EL (cell line): ENCODE data around the gene SND1.
"Not testable (repeated sequence)": the region's sequence is repeated elsewhere in the genome, so short reads cannot be mapped to it uniquely, and the experiment has no call there.

Experiments
- DNase-seq: peaks from one replicate; pipeline ENCODE4 v3.0.0-alpha.2; 2016

The SND1 gene

GRCh38 chr7:127810696-127811660 lies 159.0 kb downstream of the SND1 start:
- no peak for DNase-seq

GRCh38 chr7:127812540-127812939 lies 160.5 kb downstream of the SND1 start:
- no peak for DNase-seq

GRCh38 chr7:127813991-127814541 lies 162.1 kb downstream of the SND1 start:
- DNase-seq = no peak

DNA sequence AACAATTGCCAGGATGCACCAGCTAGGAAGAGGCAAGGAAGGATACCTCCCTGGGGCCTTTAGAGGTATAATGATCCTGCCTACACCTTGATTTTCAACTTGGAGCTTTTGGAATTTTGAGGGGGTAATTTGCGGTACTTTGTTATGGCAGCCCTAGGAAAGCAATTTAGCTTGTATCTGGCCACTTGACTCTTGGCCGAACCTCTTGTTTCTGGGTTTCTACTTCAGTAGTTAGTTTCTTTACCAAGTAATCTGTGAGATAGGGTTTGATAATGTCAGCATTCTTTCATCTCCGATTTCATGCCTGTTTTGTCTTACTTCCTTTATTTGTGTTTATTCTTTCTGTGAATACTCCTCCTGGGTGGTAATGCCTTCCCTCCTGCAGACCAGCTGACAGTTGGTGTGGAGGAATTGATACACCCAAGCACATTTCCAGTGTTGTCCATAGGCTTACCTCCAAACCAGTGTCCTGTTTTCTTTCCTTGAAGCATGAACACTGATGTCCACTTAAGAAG lies 163.7 kb downstream of the SND1 start:
- no peak for DNase-seq

DNA sequence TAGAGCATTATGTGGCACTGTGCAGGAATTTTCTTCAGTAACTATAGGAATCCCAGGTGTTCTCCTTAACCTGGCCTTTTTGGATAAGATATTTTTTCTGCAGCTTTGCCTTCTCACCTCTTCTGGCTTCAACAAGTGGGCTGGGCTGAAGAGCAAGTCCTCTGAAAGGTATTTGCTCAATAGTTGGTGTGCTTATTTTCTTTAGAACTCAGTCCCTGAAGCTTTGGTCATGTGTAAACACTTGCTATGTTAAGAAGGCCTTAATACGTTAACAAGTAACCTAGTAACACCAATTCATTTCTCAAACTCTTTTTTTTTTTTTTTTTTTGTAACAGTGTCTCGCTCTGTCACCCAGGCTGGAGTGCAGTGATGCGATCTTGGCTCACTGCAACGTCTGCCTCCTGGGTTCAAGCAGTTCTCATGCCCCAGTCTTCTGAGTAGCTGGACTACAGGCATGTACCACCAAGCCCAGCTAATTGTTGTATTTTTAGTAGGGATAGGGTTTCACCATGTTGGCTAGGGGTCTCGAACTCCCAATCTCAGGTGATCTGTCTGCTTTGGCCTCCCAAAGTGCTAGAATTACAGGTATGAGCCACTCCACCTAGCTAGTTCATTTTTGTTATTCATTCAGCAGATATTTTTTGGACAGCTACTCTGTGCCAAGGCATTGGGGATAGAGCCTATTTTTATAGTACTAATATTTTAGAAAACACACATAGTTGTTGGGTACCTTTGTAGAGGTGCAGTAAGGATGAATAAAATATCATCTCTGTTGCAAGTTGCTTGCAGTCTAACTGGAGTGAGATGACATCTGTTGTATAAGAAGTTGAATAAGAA lies 164.6 kb downstream of the SND1 start:
- no peak for DNase-seq

- no peak for DNase-seq
Observed at GRCh38 chr7:127817466-127817865, 165.5 kb downstream of the SND1 start.

DNA sequence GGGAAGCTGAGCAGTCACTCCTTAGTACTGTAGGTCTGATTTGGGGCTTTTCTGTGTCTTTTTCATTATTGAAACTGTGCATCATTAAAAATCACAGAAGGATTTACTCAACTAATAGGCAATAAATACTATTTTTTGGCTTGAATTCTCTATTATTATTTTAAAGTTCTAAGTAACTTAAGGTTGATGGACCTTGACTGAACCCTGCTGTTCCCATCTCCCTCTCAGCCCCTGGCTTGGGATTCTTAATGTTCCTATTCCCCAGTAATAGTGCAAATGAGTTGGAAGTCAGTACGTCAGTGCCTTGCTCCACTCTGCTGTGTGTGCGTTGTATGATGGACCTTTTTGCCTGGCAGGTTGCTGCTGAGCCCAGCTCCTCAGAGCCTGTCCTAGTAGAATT lies 166.3 kb downstream of the SND1 start:
- DNase-seq = no peak

DNA sequence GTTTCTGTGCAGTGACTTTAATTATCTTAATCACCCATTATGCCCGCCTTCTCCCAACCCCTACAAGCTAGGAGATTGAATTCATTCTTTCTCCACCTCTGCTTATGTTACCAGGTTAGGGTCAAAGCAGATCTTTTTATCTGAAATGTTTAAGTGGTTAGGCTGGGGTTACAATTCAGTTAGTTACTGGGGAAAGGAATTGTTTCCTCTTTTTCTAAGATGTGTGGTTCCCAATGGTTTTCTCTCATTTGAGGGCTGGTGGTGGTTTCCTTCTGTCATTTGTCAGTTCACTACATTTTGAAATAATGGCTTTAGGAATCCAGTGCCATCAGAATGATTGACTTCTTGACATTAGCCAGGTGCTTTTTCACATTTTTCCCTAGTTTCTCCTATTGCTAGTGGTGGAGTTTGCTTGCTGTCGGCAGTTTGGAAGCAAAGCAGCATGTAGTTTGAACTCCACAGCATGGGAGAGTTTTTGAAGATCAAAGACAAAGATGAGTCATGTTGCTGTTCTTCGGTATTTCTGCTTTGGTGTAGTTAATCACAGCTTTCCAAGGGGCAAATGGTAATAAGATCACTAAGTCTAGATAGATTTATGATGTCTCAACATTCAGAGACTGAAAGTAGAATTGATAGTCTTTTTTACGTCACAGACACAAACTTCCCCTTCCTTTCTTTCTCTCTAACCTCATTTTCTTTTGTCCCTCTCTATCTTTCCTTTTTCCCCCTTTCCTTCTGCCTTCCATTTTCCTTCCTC lies 168.2 kb downstream of the SND1 start:
- peak; percentile 58 for DNase-seq

DNA sequence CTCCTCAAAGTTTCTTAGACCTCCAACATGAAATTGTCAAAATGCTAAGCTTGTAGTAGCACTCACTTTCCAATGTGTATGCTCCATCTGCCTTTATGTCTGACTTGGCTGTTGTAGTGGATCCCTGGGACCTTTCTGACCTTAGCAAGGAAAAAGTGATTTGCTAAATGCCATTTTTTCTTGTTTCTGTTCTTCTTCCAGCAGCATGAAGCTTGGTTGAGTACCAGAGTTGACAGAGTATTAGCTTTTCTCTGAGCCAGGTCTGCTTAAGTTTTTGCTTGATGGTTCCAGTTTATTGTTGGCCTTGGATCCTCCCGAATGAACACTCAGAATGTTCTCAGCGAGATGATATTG lies 168.7 kb downstream of the SND1 start:
- no peak for DNase-seq

DNA sequence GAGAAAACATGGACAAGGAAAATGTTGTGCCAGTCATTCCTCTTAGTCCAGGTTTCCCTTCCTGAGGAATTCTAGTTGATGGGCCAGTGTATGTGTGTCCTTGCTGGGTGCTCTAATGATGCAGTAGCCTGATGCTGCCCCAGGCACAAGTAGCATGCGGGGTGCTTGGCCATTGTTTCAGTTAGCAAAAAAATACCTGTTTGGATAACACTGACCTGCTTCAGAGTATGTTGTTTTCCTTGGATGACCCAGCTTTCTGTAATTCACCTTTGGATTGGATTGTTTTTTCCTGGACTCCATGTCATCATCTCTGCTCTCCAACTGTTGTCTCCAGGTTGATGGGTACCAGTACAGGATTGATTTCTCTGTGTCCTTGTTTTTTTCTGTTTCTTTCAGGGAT lies 169.2 kb downstream of the SND1 start:
- no peak for DNase-seq

GRCh38 chr7:127822822-127823508 lies 171.0 kb downstream of the SND1 start:
- no peak for DNase-seq

DNA sequence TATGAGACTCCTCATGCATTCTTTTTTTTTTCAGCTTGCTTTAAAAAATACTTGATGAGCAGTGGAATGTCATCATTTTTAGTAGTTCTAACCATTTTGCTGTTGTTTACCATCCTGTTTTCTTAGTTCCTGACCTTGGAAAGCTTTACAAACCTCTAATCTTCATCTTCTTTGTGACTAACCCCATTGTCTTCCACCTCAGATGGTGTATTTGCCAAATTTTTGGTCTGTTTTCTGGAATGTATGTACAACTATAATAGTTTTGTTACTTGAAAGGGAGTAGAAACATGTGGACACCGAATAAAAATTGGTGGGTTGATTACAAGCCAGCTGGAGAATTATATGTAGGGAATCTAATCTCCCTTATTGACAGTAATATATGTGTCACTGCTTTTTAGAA lies 172.7 kb downstream of the SND1 start:
- no peak for DNase-seq

DNA sequence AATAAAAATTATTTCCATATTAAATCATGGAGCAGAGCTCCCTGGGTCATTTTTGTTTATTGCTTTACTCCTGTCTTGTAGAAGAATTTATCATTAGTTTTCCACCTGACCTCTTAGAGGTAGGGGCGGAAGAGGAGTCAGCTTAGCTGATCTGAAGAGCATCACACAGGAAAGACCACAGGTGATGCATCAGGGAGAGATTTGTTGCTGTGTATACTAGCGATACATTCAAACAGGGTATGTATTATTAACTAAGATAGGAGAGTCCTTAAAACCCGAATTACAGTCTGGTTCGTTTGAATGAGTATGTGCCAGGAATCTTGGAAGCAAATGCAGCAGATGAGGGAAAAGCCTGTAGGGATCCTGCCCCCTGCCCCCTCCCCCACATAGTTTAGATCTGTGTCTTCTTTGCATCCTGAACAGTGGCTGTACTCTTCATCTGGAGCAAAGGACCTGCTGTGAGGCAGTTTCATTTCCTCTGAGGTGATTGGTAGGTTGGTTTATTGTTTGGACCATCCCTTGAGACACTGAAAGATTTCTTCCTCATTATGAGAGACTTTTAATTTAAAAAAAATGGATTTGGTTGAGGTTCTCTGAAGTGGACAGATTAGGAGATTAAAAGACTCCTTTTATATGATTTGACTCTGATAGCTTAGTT lies 177.0 kb downstream of the SND1 start:
- DNase-seq = no peak

GRCh38 chr7:127831318-127832219 lies 179.6 kb downstream of the SND1 start:
- DNase-seq = no peak

DNA sequence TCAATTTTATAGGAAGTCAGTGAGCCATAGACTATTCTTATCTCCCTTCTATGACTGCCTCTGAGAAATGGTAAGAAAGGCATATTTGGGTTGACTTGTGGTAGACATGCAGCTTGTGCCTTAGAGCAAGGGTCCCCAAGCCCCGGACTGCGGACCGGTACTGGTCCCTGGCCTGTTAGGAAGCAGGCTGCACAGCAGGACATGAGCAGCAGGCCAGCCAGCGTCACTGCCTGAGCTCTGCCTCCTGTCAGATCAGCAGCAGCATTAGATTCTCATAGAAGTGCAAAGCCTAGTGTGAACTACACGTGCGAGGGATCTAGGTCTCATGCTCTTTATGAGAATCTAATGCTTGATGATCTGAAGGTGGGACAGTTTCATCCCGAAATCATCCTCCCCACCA lies 180.6 kb downstream of the SND1 start:
- no peak for DNase-seq

- no peak for DNase-seq
Observed at GRCh38 chr7:127833641-127834040, 181.6 kb downstream of the SND1 start.

GRCh38 chr7:127835679-127836078 lies 183.7 kb downstream of the SND1 start:
- no peak for DNase-seq

- DNase-seq = not testable (repeated sequence)
Observed at GRCh38 chr7:127837816-127838410, 185.9 kb downstream of the SND1 start.

DNA sequence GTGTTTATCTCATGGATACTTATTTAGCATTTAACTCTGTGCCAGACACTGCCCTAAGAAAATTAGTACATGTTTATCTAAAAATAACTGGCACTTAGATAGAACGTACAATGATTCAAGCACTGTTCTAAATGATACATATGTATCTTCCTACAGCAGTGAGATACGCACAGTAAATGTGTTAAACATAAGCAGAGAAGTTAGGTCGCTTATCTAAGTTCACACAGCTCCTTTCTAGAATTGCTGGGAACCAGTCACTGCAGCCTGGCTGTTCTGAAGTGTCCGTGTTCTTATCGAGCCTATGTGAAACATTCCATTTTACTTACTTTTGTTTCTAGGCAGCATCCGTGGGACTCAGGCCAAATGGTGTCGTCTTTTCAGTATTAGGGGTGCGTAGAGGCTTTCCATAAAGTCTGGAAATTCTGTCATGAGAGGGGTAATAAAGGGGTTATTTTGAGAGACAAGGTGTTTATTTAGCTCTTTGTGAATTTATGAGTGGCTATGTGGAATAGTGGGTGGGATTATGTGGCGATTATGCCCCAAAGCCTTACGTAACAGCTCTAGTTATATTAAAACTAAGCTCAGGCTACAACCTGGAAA lies 186.9 kb downstream of the SND1 start:
- DNase-seq = no peak
